GM23248 (cell line): ENCODE measurements around the gene MDFIC. TPM values are rescaled to one million over a fixed set of nuclear protein-coding genes. Genes with fewer than 3 reads are reported as not detected.

ENCODE experiments used
- DNase-seq: peaks from one replicate; pipeline ENCODE4 v3.0.0-alpha.2; 2015
- H2AFZ ChIP-seq: fragments of 200-600 bp; sonication (generic); 2 replicates; pipeline ENCODE4 v1.6.1; 2016; ENCODE audit warnings: antibody characterized with exemption
- H3F3A ChIP-seq: fragments of 200-600 bp; sonication (generic); 2 replicates; pipeline ENCODE4 v1.6.1; 2016; ENCODE audit warnings: mild to moderate bottlenecking, antibody characterized with exemption, mixed run types; ENCODE audit not compliant: insufficient read depth
- H3K27ac ChIP-seq: fragments of 200-600 bp; sonication (generic); 2 replicates; pipeline ENCODE4 v1.5.1; 2016; ENCODE audit warnings: mild to moderate bottlenecking
- H3K27me3 ChIP-seq: fragments of 200-600 bp; sonication (generic); replicated peaks from 2 replicates; pipeline ENCODE4 v1.6.1; 2016; ENCODE audit warnings: mild to moderate bottlenecking; ENCODE audit not compliant: insufficient read depth
- H3K36me3 ChIP-seq: fragments of 200-600 bp; sonication (generic); 2 replicates; pipeline ENCODE4 v1.6.1; 2016; ENCODE audit warnings: low read depth, mild to moderate bottlenecking
- H3K4me1 ChIP-seq: fragments of 200-600 bp; sonication (generic); 2 replicates; pipeline ENCODE4 v1.6.1; 2016; ENCODE audit warnings: mild to moderate bottlenecking; ENCODE audit not compliant: insufficient read depth
- H3K4me2 ChIP-seq: fragments of 200-600 bp; sonication (generic); one replicate; pipeline ENCODE4 v1.6.1; 2016; ENCODE audit warnings: mild to moderate bottlenecking; ENCODE audit not compliant: unreplicated experiment
- H3K4me3 ChIP-seq: fragments of 200-600 bp; sonication (generic); 2 replicates; pipeline ENCODE4 v1.5.1; 2016; ENCODE audit warnings: mild to moderate bottlenecking
- H3K79me2 ChIP-seq: fragments of 200-600 bp; sonication (generic); 2 replicates; pipeline ENCODE4 v1.6.1; 2016; ENCODE audit warnings: mild to moderate bottlenecking; ENCODE audit not compliant: insufficient read depth
- H3K9ac ChIP-seq: fragments of 200-600 bp; sonication (generic); 2 replicates; pipeline ENCODE4 v1.6.1; 2016; ENCODE audit warnings: mild to moderate bottlenecking
- H3K9me2 ChIP-seq: fragments of 200-600 bp; sonication (generic); 2 replicates; pipeline ENCODE4 v1.6.1; 2016; ENCODE audit warnings: mixed run types, mild to moderate bottlenecking, moderate library complexity; ENCODE audit not compliant: insufficient read depth
- H3K9me3 ChIP-seq: fragments of 200-600 bp; sonication (generic); one replicate; pipeline ENCODE4 v1.6.1; 2017; ENCODE audit warnings: low read depth
- H4K20me1 ChIP-seq: fragments of 200-600 bp; sonication (generic); 2 replicates; pipeline ENCODE4 v1.6.0; 2016; ENCODE audit not compliant: insufficient read depth
- EZH2 ChIP-seq: fragments of 200-600 bp; sonication (generic); IDR thresholded peaks from 2 replicates; pipeline ENCODE4 v1.6.1; 2018; ENCODE audit warnings: antibody characterized with exemption, mild to moderate bottlenecking; ENCODE audit not compliant: insufficient read depth, poor library complexity, severe bottlenecking
- EZH2phosphoT487 ChIP-seq: fragments of 200-600 bp; sonication (generic); IDR thresholded peaks from 2 replicates; pipeline ENCODE4 v1.6.1; 2018; ENCODE audit warnings: antibody characterized with exemption, moderate library complexity, mild to moderate bottlenecking, low read depth; ENCODE audit not compliant: insufficient read depth
- WGBS, 2 experiments: methylation state at CpG; one replicate each; pipeline ENCODE4 v1.1.6; 2015 to 2017; ENCODE audit warnings: low lambda C conversion rate in 2 of 2, low coverage in 1 of 2; ENCODE audit errors: missing lambda C conversion rate in 2 of 2; 5-methylcytosine and 5-hydroxymethylcytosine counted together
- in situ Hi-C: fragments of 300-500 bp; cut with MboI; formaldehyde crosslinking; loops from 2 replicates; pipeline ENCODE4 v1.15.0; 2020
- polyA plus RNA-seq: library from polyadenylated mRNA; unstranded; fragments of >200 nt; fragmentation: Nextera tagmentation; extraction: Ambion mirVana; gene quantifications from 2 replicates; pipeline ENCODE4 v1.2.1, GENCODE V29; 2016
- total RNA-seq: library from RNA; depleted of rRNA; stranded (reverse); fragments of >200 nt; shearing (Covaris generic); gene quantifications from 2 replicates; pipeline ENCODE4 v1.2.3, GENCODE V29; 2014

The MDFIC gene
- total and polyA plus RNA-seq, 2 experiments from 2014 or later: 23.0 to 50.3 TPM

- no peaks in the 10 kb centered on the region for H3K9me3 ChIP-seq
- in situ Hi-C loops: no loop called here
- no peak overlapping the region for H2AFZ ChIP-seq
- TF ChIP-seq EZH2 (no peak), EZH2phosphoT487 (no peak)
- H3F3A ChIP-seq: no peaks in the 10 kb centered on the region
- WGBS, 2 experiments: 96 to 99% methylated on average over 4 of the region's 4 CpGs
- no peak overlapping the region for H3K9ac ChIP-seq
- H3K27me3 ChIP-seq: no peaks in the 10 kb centered on the region
- no peak overlapping the region for H3K4me3 ChIP-seq
- H3K79me2 ChIP-seq: peaks cover 48% of the 10 kb centered on the region
- DNase-seq: no peak
- no peaks in the 10 kb centered on the region for H4K20me1 ChIP-seq
- no peak overlapping the region for H3K4me2 ChIP-seq
- no peak overlapping the region for H3K27ac ChIP-seq
- H3K9me2 ChIP-seq: no peaks in the 10 kb centered on the region
- H3K4me1 ChIP-seq: peaks cover 5% of the 10 kb centered on the region
- H3K36me3 ChIP-seq: peaks cover 5% of the 10 kb centered on the region
Observed at GRCh38 chr7:114979803-114980507, 58.1 kb downstream of the MDFIC start.

DNA sequence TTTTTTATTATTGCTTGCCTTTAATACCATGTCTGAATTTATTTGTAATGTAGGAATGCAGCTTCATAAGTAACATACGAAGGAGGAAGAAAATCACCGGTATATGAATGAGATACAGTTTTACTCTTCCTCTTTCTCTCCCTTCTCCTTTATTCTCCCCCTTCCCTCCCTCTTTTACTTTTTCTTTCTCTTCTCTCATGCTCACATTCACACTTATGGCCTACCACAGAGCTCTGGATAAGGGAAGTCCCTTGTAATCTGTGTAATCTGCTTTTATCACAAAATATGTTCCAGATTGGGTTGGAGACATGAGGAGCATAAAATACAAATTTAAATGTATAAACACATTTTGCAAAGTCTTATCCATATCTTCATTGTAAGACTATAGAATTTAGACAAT lies 59.4 kb downstream of the MDFIC start:
- Histone ChIP-seq H2AFZ (no peak overlapping the region), H3F3A (no peaks in the 10 kb centered on the region), H3K36me3 (peaks cover 5% of the 10 kb centered on the region), H3K4me2 (no peak overlapping the region), H4K20me1 (no peaks in the 10 kb centered on the region), H3K27me3 (no peaks in the 10 kb centered on the region), H3K79me2 (peaks cover 42% of the 10 kb centered on the region), H3K9me2 (no peaks in the 10 kb centered on the region), H3K4me3 (no peak overlapping the region), H3K9ac (no peak overlapping the region), H3K4me1 (peaks cover 3% of the 10 kb centered on the region), H3K9me3 (no peaks in the 10 kb centered on the region), H3K27ac (no peak overlapping the region)
- no peak for DNase-seq
- 97 to 100% methylated on average over 2 of the region's 2 CpGs for WGBS, 2 experiments
- TF ChIP-seq EZH2phosphoT487 (no peak), EZH2 (no peak)
- in situ Hi-C loops: no loop called here

- H3K9me2 ChIP-seq: no peaks in the 10 kb centered on the region
- H2AFZ ChIP-seq: no peak overlapping the region
- no peak overlapping the region for H3K9ac ChIP-seq
- TF ChIP-seq EZH2 (no peak), EZH2phosphoT487 (no peak)
- H3K36me3 ChIP-seq: peaks cover 5% of the 10 kb centered on the region
- H3K79me2 ChIP-seq: peaks cover 34% of the 10 kb centered on the region
- no peak overlapping the region for H3K4me3 ChIP-seq
- no peaks in the 10 kb centered on the region for H4K20me1 ChIP-seq
- WGBS, 2 experiments: 97 to 98% methylated on average over 2 of the region's 2 CpGs
- H3K4me2 ChIP-seq: no peak overlapping the region
- in situ Hi-C loops: no loop called here
- peaks cover 29% of the 10 kb centered on the region for H3K4me1 ChIP-seq
- no peak overlapping the region for H3K27ac ChIP-seq
- peaks cover 28% of the 10 kb centered on the region for H3F3A ChIP-seq
- H3K9me3 ChIP-seq: no peaks in the 10 kb centered on the region
- no peak for DNase-seq
- H3K27me3 ChIP-seq: no peaks in the 10 kb centered on the region
Observed at GRCh38 chr7:114985116-114985715, 63.3 kb downstream of the MDFIC start.

DNA sequence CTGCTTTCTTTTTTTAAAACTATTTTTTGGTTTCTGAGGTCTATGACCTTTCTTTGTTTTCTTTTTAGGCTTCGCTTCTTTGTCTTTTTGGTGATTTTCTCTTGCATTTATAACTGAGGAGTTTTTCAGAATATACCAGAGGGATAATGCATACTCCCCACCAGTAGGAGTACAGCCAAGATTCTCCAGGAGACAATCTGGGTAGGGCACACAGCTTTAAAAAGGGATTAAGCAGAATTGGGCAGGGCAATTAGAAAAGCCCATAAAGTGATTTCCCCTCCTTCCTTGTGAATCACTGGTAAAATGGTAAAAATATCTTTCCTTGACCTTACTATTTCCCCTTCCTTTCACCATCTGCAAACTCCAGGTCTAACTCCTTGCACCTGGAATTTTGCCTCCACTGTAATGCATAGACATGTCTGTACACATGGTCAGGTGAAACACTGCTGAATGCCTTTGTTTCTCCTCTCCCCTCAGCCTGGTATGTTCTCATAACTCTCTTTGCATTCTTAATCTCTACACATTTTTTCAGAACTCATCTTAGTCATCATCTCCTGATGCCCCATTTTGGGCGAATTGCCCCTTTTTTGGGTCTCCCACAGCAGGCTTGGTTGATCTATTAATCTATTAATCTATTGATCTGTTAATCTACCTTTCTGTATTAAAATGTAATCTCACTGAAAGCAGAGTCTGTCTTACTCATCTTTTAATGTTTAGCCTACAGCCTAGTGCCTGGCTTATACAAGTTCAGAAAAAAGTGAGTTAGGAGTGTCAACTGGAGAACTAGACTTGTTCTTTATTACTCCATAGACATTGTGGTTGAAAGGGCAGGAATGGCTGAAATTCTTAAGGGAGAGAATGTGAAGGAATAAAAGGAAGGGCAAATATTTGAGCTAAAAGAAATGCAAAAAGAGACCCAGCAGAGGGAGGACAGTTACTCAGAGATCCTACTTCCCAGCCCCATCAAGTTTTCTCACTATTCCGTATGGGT lies 64.6 kb downstream of the MDFIC start:
- Histone ChIP-seq H3K9ac (no peak overlapping the region), H3K36me3 (peaks cover under 1% of the 10 kb centered on the region; the same call in 1 of the 2 replicates), H3K9me3 (no peaks in the 10 kb centered on the region), H3K4me3 (no peak overlapping the region), H3F3A (peaks cover 28% of the 10 kb centered on the region), H3K9me2 (no peaks in the 10 kb centered on the region), H3K4me2 (no peak overlapping the region), H2AFZ (no peak overlapping the region), H3K4me1 (peaks cover 29% of the 10 kb centered on the region), H4K20me1 (no peaks in the 10 kb centered on the region), H3K79me2 (peaks cover 34% of the 10 kb centered on the region), H3K27ac (no peak overlapping the region), H3K27me3 (no peaks in the 10 kb centered on the region)
- no peak for TF ChIP-seq EZH2phosphoT487
- no peak for TF ChIP-seq EZH2
- in situ Hi-C loops: no loop called here
- 98 to 99% methylated on average over 3 of the region's 3 CpGs for WGBS, 2 experiments
- DNase-seq: no peak
